H9 (cell line): ENCODE measurements around the gene YY1. TPM values are rescaled to one million over a fixed set of nuclear protein-coding genes. Genes with fewer than 3 reads are reported as not detected.

Source experiments
- DNase-seq: peaks from one replicate; pipeline ENCODE4 v3.0.0-alpha.2; 2017
- H2AFZ ChIP-seq: one replicate; pipeline ENCODE4 v1.6.1; 2013; ENCODE audit warnings: mild to moderate bottlenecking, low read length, control low read depth, moderate library complexity
- H2AK5ac ChIP-seq: 2 replicates; pipeline ENCODE4 v1.6.1; 2013; ENCODE audit warnings: low read length, control low read depth, mixed read lengths; ENCODE audit not compliant: insufficient read length
- H2BK120ac ChIP-seq: one replicate; pipeline ENCODE4 v1.6.1; 2013; ENCODE audit warnings: low read depth, mild to moderate bottlenecking, low read length, control low read depth, inconsistent platforms; ENCODE audit not compliant: poor library complexity, severe bottlenecking
- H2BK12ac ChIP-seq: 2 replicates; pipeline ENCODE4 v1.6.1; 2013; ENCODE audit warnings: low read length, control low read depth, mixed read lengths, low read depth; ENCODE audit not compliant: insufficient read length
- H2BK15ac ChIP-seq: 2 replicates; pipeline ENCODE4 v1.6.1; 2013; ENCODE audit warnings: low read depth, low read length, control low read depth
- H2BK20ac ChIP-seq: one replicate; pipeline ENCODE4 v1.6.1; 2013; ENCODE audit warnings: low read depth, mild to moderate bottlenecking, low read length, control low read depth, inconsistent platforms; ENCODE audit not compliant: poor library complexity, severe bottlenecking
- H2BK5ac ChIP-seq: 2 replicates; pipeline ENCODE4 v1.6.1; 2013; ENCODE audit warnings: low read length, control low read depth, mixed read lengths; ENCODE audit not compliant: insufficient read length
- H3K14ac ChIP-seq: 2 replicates; pipeline ENCODE4 v1.6.1; 2013; ENCODE audit warnings: low read length, control low read depth; ENCODE audit not compliant: insufficient read depth
- H3K18ac ChIP-seq: 2 replicates; pipeline ENCODE4 v1.6.1; 2013; ENCODE audit warnings: low read depth, mild to moderate bottlenecking, mixed read lengths, low read length, control low read depth; ENCODE audit not compliant: insufficient read length
- H3K23ac ChIP-seq: 2 replicates; pipeline ENCODE4 v1.6.1; 2013; ENCODE audit warnings: low read length, control low read depth, mixed read lengths, low read depth; ENCODE audit not compliant: insufficient read length
- H3K23me2 ChIP-seq: 2 replicates; pipeline ENCODE4 v1.6.1; 2013; ENCODE audit warnings: low read depth, mild to moderate bottlenecking, mixed read lengths, low read length, control low read depth; ENCODE audit not compliant: insufficient read length, poor library complexity, severe bottlenecking
- H3K27ac ChIP-seq: 2 replicates; pipeline ENCODE4 v1.5.1; 2013; ENCODE audit warnings: low read length, control low read depth, mixed read lengths, low read depth; ENCODE audit not compliant: insufficient read length
- H3K27me3 ChIP-seq: 2 replicates; pipeline ENCODE4 v1.6.1; 2013; ENCODE audit warnings: low read length, control low read depth, inconsistent platforms; ENCODE audit not compliant: insufficient read depth
- H3K4ac ChIP-seq: 2 replicates; pipeline ENCODE4 v1.6.1; 2013; ENCODE audit warnings: low read depth, mild to moderate bottlenecking, control low read depth, inconsistent platforms, low read length, moderate library complexity
- H3K4me1 ChIP-seq: 2 replicates; pipeline ENCODE4 v1.6.1; 2013; ENCODE audit warnings: low read length, control low read depth, inconsistent platforms; ENCODE audit not compliant: insufficient read depth
- H3K4me2 ChIP-seq: 2 replicates; pipeline ENCODE4 v1.6.1; 2013; ENCODE audit warnings: low read length, control low read depth, mixed read lengths; ENCODE audit not compliant: insufficient read length, insufficient read depth
- H3K56ac ChIP-seq: 2 replicates; pipeline ENCODE4 v1.6.1; 2013; ENCODE audit warnings: low read depth, mild to moderate bottlenecking, mixed read lengths, low read length, control low read depth; ENCODE audit not compliant: insufficient read length
- H3K79me1 ChIP-seq: 2 replicates; pipeline ENCODE4 v1.6.1; 2013; ENCODE audit warnings: low read depth, mild to moderate bottlenecking, moderate library complexity, low read length, control low read depth, inconsistent platforms; ENCODE audit not compliant: insufficient read depth, poor library complexity, severe bottlenecking
- H3K79me2 ChIP-seq: 2 replicates; pipeline ENCODE4 v1.6.1; 2013; ENCODE audit warnings: low read length, control low read depth, inconsistent platforms; ENCODE audit not compliant: insufficient read depth
- H3K9ac ChIP-seq: 2 replicates; pipeline ENCODE4 v1.6.1; 2013; ENCODE audit warnings: low read length, control low read depth, mixed read lengths; ENCODE audit not compliant: insufficient read length; ENCODE audit errors: extremely low read depth
- H3K9me3 ChIP-seq: one replicate; pipeline ENCODE4 v1.6.1; 2013; ENCODE audit warnings: low read depth, low read length, inconsistent platforms; ENCODE audit not compliant: control insufficient read depth
- H3T11ph ChIP-seq: one replicate; pipeline ENCODE4 v1.6.1; 2013; ENCODE audit warnings: mild to moderate bottlenecking, low read length, control low read depth, inconsistent platforms
- H4K20me1 ChIP-seq: one replicate; pipeline ENCODE4 v1.6.1; 2013; ENCODE audit not compliant: control insufficient read depth, insufficient read length, insufficient read depth
- H4K5ac ChIP-seq: 2 replicates; pipeline ENCODE4 v1.6.1; 2013; ENCODE audit warnings: low read depth, mild to moderate bottlenecking, mixed read lengths, low read length, control low read depth; ENCODE audit not compliant: insufficient read length
- H4K8ac ChIP-seq: replicated peaks from 2 replicates; pipeline ENCODE4 v1.6.1; 2013; ENCODE audit warnings: low read length, control low read depth, mixed read lengths, low read depth; ENCODE audit not compliant: insufficient read length
- H4K91ac ChIP-seq: 2 replicates; pipeline ENCODE4 v1.6.1; 2013; ENCODE audit warnings: low read depth, mild to moderate bottlenecking, moderate library complexity, mixed read lengths, low read length, control low read depth; ENCODE audit not compliant: insufficient read length
- H3K27ac Mint-ChIP-seq, 3 experiments: 2 replicates in 2 of 3; 3 replicates in 1 of 3; pipeline ENCODE4 v1.8.0; 2020 to 2021; ENCODE audit warnings: mixed read lengths in 3 of 3, mild to moderate bottlenecking in 1 of 3, moderate library complexity in 1 of 3
- H3K27me3 Mint-ChIP-seq: 2 replicates; pipeline ENCODE4 v1.8.0; 2021; ENCODE audit warnings: low read depth, mild to moderate bottlenecking, moderate library complexity, mixed read lengths
- H3K36me3 Mint-ChIP-seq, 3 experiments: 2 replicates in 2 of 3; 3 replicates in 1 of 3; pipeline ENCODE4 v1.8.0; 2020 to 2021; ENCODE audit warnings: low read depth in 3 of 3, mixed read lengths in 3 of 3; ENCODE audit not compliant: insufficient read depth in 1 of 3
- H3K4me1 Mint-ChIP-seq, 2 experiments: 2 replicates each; pipeline ENCODE4 v1.8.0; 2020; ENCODE audit warnings: mixed read lengths in 2 of 2
- H3K4me3 Mint-ChIP-seq, 2 experiments: 2 replicates in 1 of 2; 3 replicates in 1 of 2; pipeline ENCODE4 v1.8.0; 2020 to 2021; ENCODE audit warnings: mild to moderate bottlenecking in 2 of 2, mixed read lengths in 2 of 2, moderate library complexity in 1 of 2
- H3K9me3 Mint-ChIP-seq, 2 experiments: 2 replicates in 1 of 2; 3 replicates in 1 of 2; pipeline ENCODE4 v1.8.0; 2020; ENCODE audit warnings: mild to moderate bottlenecking in 2 of 2, mixed read lengths in 2 of 2, moderate library complexity in 1 of 2
- CTCF ChIP-seq: fragments of 200-600 bp; sonication (generic); conservative IDR thresholded peaks from 3 replicates; pipeline ENCODE4 v1.8.0; 2021; ENCODE audit warnings: antibody characterized with exemption, mild to moderate bottlenecking
- WGBS: extraction: QIAGEN DNeasy Blood & Tissue Kit; methylation state at CpG from one replicate; pipeline ENCODE4 v1.1.7; 2013; ENCODE audit warnings: missing lambda C conversion rate, low lambda C conversion rate, mixed read lengths; ENCODE audit not compliant: insufficient read length; ENCODE audit errors: extremely low coverage; 5-methylcytosine and 5-hydroxymethylcytosine counted together
- total RNA-seq: library from RNA; stranded (reverse); gene quantifications from 2 replicates; pipeline ENCODE4 v1.2.1, GENCODE V29; 2021

The YY1 gene
- total RNA-seq, 1 experiment from 2014 or later, result 103 TPM

- no peak overlapping the region for H2BK20ac ChIP-seq
- H3K4ac ChIP-seq, result no peak overlapping the region
- H3K36me3 Mint-ChIP-seq, result peaks cover 10 to 37% (median 32%) of the 10 kb centered on the region in 3 experiments; a peak in 6 of 7 replicates
- no peak overlapping the region for H3K14ac ChIP-seq
- no peak overlapping the region for H2AFZ ChIP-seq
- no peak overlapping the region for H3K27ac ChIP-seq
- H4K8ac ChIP-seq, result no peak overlapping the region
- peak; percentile 66 for TF ChIP-seq CTCF
- no peak overlapping the region for H2BK5ac ChIP-seq
- no peak overlapping the region for H3K4me3 Mint-ChIP-seq
- H3K4me2 ChIP-seq, result no peak overlapping the region
- H3T11ph ChIP-seq, result no peak overlapping the region
- DNase-seq, result no peak
- H3K9me3 ChIP-seq, result no peaks in the 10 kb centered on the region
- H2BK15ac ChIP-seq, result no peak overlapping the region
- H2BK12ac ChIP-seq, result no peak overlapping the region
- H3K27ac Mint-ChIP-seq, result peak overlapping the region in 1 of 3 experiments; percentile 49; a peak in 1 of 7 replicates
- H3K4me1 ChIP-seq, result no peaks in the 10 kb centered on the region; the same call in 1 of the 2 replicates
- no peaks in the 10 kb centered on the region for H3K27me3 ChIP-seq
- no peaks in the 10 kb centered on the region for H3K23me2 ChIP-seq
- no peak overlapping the region for H3K18ac ChIP-seq
- no peak overlapping the region for H3K9ac ChIP-seq
- no peak overlapping the region for H3K56ac ChIP-seq
- H3K23ac ChIP-seq, result no peak overlapping the region
- no peaks in the 10 kb centered on the region; a peak in 1 of 5 replicates for H3K9me3 Mint-ChIP-seq
- H3K27me3 Mint-ChIP-seq, result no peaks in the 10 kb centered on the region
- peaks cover 4% of the 10 kb centered on the region for H3K79me1 ChIP-seq
- no peak overlapping the region for H2BK120ac ChIP-seq
- no peak overlapping the region for H2AK5ac ChIP-seq
- H4K91ac ChIP-seq, result no peak overlapping the region
- WGBS, result no CpG with 5 or more reads among the region's 10 CpGs
- H3K4me1 Mint-ChIP-seq, result peaks cover 35 to 40% of the 10 kb centered on the region in 2 experiments
- no peak overlapping the region for H4K5ac ChIP-seq
- H3K79me2 ChIP-seq, result peaks cover 16% of the 10 kb centered on the region; the same call in 1 of the 2 replicates
- no peaks in the 10 kb centered on the region for H4K20me1 ChIP-seq
Observed at GRCh38 chr14:100271247-100271939, 32.4 kb downstream of the YY1 start.
